HG02870 (cell line): ENCODE measurements around the gene CDH20.

Experiments
- ATAC-seq: cut with Tn5 transposase; IDR thresholded peaks from one replicate; pipeline ENCODE4 v1.9.1; 2021; ENCODE audit warnings: mild to moderate bottlenecking, moderate library complexity; ENCODE audit not compliant: unreplicated experiment

Gene CDH20

GRCh38 chr18:61419763-61420162 lies 86.5 kb downstream of the CDH20 start:
- no peak for ATAC-seq

DNA sequence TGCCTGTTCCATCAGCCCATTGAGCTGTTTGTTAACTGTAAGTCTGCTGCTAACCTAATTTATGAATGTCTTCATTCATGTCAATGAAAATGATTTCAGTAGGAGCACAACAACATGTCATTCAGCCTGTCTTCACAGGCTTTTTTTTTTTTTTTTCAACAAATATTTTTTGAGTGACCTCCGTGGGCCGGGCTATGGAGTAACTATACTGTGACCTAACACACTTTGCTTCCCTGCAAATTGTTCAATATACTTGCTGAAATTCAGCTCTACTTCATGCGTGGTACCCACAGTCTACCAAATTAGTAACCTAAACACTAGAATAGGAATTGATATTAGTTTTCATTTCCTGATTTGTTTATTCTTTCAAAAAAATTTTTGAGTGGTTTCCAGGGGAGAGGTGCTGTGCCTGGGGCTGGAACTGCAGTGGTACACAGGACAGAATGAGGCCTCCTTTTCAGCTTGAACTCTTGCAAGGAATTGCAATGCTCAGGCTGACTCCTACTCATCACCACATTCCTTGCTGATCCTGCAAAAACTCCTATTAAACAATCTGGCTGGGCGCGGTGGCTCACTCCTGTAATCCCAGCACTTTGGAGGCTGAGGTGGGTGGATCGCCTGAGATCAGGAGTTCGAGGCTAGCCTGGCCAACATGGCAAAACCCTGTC lies 87.1 kb downstream of the CDH20 start:
- ATAC-seq, result no peak

DNA sequence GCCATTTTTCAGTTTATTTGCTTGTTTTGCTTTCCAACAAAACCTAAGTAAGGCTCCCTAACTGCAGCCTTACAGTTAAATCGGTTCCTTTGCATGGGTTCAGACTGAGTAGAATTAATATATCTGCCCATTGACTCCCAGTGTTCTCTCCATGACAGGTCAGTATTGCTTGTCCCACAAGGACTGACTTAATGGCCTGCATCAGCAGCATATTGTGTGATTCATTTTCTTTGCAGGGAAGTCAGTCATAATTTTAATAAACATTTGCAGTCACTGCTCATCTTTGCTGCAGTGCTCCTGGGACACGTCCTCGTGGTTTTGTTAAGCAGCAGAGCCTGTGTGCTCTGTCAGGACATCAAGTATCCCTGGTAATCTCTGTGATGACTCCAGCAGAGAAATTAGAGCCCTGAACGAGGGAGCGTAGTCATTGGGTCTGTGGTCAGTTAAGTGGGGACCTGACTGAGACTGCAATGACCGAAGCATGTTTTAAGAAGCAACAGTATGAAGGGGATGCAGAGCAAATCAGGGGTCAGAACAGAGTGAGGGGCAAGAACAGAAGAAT lies 93.3 kb downstream of the CDH20 start:
- ATAC-seq, result no peak

DNA sequence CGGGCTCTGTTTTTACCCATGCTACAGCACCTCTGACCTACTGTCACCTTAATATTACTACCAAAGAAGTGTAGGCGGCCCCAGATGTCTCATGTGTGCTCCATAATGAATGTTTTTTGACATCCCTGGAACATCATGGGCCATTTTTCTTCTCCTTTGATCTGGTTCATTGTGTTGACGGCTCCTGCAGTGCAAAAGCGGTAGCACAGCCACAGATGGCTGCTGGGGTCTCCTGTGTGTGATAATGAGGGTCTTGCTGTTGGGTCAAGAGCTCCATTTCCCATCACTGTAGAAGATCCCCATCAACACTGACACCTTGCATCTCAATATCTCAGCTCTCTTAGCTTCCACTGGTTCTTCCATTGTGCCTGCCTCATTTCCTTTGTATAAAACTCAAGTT lies 95.0 kb downstream of the CDH20 start:
- ATAC-seq, result no peak

GRCh38 chr18:61432590-61432989 lies 99.4 kb downstream of the CDH20 start:
- no peak for ATAC-seq

GRCh38 chr18:61435064-61435652 lies 101.9 kb downstream of the CDH20 start:
- peak; percentile 83 for ATAC-seq

- no peak for ATAC-seq
Measured at GRCh38 chr18:61443081-61443725, 110.0 kb downstream of the CDH20 start.

DNA sequence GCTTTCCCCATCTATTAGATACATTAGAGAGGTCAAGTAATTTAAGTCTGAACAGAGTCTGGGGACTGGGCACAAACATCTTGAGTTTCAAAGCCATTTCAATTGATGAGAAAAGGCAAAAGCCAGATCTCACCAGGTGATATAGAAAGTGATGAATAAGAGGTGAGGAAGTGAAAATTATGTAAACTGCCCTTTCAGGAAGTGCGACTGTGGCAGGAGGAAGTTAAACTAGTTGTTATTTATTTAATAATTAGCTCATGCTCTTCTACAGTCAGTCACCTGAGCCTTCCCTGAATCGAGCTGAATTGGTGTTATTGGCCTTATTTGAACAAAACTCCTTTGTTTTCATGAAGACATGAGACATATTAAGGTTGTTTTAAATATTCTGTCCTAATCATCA lies 115.1 kb downstream of the CDH20 start:
- peak; percentile 48 for ATAC-seq

DNA sequence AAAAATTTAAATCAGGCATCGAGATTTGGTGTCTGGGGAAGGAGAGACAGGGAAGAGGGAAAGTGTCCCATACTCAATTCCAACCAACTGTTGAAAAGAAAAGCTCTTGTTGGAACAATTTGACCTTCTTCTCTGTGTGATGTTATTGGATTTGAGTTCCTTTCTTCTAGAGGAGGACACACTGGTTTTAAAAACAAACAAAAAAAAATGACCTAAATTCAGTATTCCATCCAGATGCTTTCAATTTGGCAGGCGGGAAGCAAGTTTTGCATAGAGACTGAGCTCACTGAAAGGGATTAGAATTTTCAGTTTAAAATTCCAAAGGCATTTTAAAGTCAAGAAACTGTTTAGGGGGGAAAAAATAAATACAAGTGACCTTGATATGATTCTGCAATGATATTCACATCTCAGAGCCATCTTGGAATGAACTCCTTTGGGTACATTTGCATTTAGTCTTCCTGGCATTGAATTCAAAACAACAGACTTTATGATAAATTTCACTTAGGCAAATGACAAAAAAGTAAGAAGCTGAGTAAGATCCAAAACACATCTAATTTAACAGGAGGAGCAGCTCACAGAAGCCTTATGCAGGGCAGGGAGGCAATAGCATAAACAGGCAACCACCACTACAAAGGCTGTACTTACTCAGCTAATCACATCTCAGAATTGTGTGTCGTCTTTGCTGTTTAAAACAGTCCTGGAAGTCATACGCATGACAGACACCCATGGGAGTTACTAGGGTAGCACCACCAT lies 126.8 kb downstream of the CDH20 start:
- no peak for ATAC-seq

- ATAC-seq, result no peak
Measured at GRCh38 chr18:61464551-61465142, 131.4 kb downstream of the CDH20 start.

GRCh38 chr18:61466736-61467135 lies 133.5 kb downstream of the CDH20 start:
- no peak for ATAC-seq

DNA sequence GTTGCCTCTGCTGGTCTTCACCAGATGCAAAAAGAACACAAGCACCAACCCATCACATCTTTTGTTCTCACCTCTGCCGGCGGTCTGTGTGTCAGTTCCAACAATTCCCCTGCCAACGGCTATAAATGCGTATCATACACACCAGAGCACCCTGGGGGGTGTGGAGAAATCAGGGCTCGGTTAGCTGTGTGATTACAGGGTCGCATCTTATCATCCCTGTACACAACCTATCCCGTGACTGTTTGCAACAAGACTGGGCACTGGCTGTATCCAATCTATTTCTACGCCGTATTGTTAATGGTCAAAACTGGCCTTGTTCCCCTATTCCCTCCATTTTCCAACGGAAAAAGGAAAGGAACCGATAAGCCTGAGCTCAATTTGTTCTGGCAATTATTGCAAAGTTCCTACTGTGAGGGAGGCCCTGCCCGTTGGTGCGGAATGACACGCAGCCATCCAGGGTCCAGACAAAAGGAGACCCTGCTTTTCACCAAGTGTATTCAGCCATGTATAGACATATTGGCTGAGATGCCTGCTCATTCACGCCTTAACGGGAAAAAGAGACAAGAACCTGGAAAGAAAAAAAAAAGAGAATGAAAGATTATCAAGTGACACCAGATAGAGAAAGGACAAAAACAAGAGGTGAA lies 136.9 kb downstream of the CDH20 start:
- ATAC-seq, result no peak

GRCh38 chr18:61471541-61471940 lies 138.3 kb downstream of the CDH20 start:
- ATAC-seq, result no peak

- no peak for ATAC-seq
Measured at GRCh38 chr18:61471942-61472341, 138.7 kb downstream of the CDH20 start.

- ATAC-seq, result no peak
Measured at GRCh38 chr18:61474341-61474740, 141.1 kb downstream of the CDH20 start.

GRCh38 chr18:61474918-61475317 lies 141.7 kb downstream of the CDH20 start:
- ATAC-seq, result no peak

DNA sequence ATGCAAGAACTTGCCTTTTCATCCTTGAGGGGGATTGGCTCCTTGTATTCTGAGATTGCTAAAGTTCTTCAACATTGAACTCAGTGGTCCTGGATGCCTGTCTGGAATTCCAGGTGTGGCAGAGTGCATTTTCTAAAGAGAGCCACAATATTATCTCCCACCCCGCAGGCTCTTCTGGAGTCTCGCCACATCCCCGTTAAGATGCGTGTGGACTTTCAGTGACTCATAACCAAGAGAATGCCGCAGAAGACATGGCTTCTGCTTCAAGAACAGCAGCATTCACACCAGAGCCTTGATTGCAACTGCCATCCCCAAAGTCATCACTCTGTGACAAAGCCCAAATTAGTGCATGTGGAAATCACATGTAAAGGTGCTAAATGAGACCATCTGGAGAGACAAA lies 142.7 kb downstream of the CDH20 start:
- no peak for ATAC-seq

DNA sequence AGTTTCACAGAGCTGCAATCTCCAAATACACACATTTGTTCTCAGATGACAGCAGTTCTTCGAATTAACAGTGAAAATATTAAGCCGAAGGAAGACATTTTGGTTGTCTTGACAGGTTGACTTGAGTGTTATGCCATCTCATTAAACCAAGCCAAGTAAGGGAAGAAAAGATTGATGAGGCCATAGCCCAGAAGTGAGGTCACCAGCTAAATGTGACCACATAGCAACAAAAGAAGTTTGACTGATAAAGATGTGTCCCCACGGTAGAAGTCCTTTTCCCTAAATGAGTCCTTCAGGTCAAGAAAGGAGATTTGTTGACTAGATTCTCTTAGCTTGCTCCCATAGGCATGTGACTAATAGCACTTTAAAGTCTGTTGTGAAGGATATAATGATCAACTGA lies 156.1 kb downstream of the CDH20 start:
- ATAC-seq, result no peak

DNA sequence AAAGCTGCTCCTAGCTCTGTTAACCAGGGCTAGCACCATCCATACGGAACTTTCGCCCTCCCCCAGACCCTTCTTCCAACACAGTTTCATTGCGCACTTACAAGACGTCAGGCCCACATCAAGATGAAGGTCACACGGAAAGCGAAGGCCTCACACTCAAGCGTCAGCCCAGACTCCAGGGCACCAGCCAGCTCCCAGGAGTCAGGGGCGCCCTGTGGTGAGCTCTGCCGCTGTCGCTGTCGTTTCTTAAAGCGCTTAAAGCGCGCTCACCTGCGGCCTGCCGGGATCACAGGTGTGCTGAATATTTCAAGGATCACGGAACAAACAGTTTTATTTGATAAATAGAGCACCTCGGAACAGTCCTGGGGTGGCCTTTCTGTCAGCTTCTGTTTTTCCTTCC lies 163.1 kb downstream of the CDH20 start:
- no peak for ATAC-seq

DNA sequence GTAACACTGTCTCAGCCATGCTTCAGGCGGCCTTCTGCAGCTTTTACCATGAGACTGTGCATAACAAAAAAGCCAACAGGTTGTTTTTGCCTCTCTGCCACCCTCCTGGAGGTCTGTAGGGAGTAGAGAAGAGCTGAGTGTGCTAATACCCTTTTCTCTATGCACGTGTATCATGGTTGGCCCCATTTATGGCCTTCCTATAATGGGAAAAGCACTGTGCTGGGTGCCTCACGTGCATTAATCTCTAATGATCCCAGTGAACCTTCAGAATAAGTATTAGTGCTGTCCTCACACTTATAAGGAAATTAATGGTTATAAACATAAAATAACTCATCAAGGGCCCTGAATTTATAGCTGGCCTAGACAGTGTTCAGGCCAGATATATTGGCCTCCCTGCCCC lies 164.2 kb downstream of the CDH20 start:
- ATAC-seq, result no peak

- ATAC-seq, result no peak
Measured at GRCh38 chr18:61502472-61502871, 169.2 kb downstream of the CDH20 start.
